Measurements from ENCODE around the gene CCND1. TPM values are rescaled to one million over a fixed set of nuclear protein-coding genes. Genes with fewer than 3 reads are reported as not detected.
"Not testable (repeated sequence)": the region's sequence is repeated elsewhere in the genome, so short reads cannot be mapped to it uniquely, and the experiment has no call there.

CCND1 gene
- total RNA-seq, 1 experiment from 2014 or later, result 331 TPM

DNA sequence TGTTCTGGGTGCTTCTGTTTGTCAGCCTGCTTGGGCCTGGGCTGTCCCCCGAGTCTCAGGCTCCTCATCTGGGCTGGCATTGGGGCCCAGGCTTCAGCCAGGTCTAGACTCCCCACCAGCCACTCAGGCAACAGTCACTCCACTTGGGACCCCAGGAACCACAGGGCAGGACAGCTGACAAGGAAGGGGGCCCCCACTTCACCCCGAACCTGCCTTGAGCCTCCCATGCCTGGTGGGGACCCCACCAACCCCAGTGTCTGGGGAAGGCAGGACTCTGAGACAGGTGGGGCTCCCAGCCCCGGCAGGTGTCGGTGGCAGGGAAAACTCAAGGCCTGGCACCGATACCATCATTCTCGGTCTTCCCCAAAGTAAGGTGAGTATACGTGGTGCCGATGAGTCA, 45.9 kb downstream of the CCND1 start:
- no peaks in the 10 kb centered on the region for H3K36me3 ChIP-seq (ENCODE audit: control insufficient read depth, insufficient read depth, low read length)
- ChIA-PET CTCF (interaction anchor here (0.7 to 1.2 kb wide), 2 partner anchors 22 to 181 kb away, joined by 3 to 5 read pairs; no protein-coding TSS in a partner anchor), POLR2A (no interaction called here)
- TF ChIP-seq, protein P1, sequence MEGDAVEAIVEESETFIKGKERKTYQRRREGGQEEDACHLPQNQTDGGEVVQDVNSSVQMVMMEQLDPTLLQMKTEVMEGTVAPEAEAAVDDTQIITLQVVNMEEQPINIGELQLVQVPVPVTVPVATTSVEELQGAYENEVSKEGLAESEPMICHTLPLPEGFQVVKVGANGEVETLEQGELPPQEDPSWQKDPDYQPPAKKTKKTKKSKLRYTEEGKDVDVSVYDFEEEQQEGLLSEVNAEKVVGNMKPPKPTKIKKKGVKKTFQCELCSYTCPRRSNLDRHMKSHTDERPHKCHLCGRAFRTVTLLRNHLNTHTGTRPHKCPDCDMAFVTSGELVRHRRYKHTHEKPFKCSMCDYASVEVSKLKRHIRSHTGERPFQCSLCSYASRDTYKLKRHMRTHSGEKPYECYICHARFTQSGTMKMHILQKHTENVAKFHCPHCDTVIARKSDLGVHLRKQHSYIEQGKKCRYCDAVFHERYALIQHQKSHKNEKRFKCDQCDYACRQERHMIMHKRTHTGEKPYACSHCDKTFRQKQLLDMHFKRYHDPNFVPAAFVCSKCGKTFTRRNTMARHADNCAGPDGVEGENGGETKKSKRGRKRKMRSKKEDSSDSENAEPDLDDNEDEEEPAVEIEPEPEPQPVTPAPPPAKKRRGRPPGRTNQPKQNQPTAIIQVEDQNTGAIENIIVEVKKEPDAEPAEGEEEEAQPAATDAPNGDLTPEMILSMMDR (IDR thresholded peaks at IDR 0.05; ENCODE audit: insufficient read depth in 1 of 2, low read depth in 1 of 2, low read length in 1 of 2, severe bottlenecking in 1 of 2, unreplicated experiment in 1 of 2), result no peak
- intact Hi-C loops (cut with micrococcal nuclease; ENCODE audit: unreplicated experiment), result loop anchor here (1.0 to 5.0 kb wide), 4 partner anchors 22 to 510 kb away; no protein-coding TSS in a partner anchor
- peaks cover 21% of the 10 kb centered on the region for H3K9me3 Mint-ChIP-seq (ENCODE audit: unreplicated experiment)
- no TSS peak for BruUV-seq (replicated peaks)
- H3K36me3 Mint-ChIP-seq (ENCODE audit: insufficient read depth, unreplicated experiment), result no peaks in the 10 kb centered on the region
- peaks cover 11% of the 10 kb centered on the region for H3K4me1 ChIP-seq
- peaks cover 25% of the 10 kb centered on the region for H3K4me1 Mint-ChIP-seq (ENCODE audit: low read depth, unreplicated experiment)
- no peaks in the 10 kb centered on the region for H3K9me3 ChIP-seq
- no peak overlapping the region for H3K4me3 ChIP-seq (ENCODE audit: low read depth, low read length)
- H3K27me3 Mint-ChIP-seq (ENCODE audit: insufficient read depth, unreplicated experiment), result no peaks in the 10 kb centered on the region
- H3K4me3 Mint-ChIP-seq (ENCODE audit: unreplicated experiment), result no peak overlapping the region
- no peaks in the 10 kb centered on the region for H3K27me3 ChIP-seq (replicated peaks; ENCODE audit: control insufficient read depth, insufficient read depth, low read length)
- H3K27ac Mint-ChIP-seq (ENCODE audit: unreplicated experiment), result no peak overlapping the region
- no peak for DNase-seq

DNA sequence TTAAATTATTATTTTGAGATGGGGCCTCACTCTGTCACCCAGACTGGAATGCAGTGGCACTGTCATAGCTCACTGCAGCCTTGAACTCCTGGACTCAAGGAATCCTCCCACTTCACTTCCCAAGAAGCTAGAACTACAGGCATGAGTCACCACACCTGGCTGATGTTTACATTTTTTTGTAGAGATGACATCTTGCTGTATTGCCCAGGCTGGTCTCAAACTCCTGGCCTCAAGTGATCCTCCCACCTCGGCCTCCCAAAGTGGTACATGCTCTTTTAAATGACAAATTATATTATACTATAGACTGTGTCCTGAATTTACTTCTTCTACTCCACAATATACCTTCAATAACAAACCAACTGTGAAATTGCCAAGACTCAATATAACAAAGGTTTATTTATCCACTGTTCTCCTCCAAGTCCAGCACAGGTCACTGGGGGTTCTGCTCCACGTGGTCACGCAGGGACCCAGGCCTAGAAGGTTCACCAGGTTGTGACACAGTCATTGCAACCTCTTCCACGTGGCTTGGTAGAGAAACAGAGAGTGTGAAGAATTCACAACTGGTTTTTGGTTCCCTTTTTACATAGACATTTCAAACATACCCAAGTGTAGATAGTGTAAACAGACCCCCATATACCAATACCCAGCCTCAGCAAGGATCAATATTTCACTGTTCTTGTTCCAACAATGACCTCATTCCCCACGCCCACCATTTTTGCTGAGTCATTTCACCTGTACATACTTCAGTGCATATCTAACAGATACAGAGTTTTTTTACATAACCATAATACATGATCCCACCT, 47.2 kb downstream of the CCND1 start:
- H3K36me3 ChIP-seq (ENCODE audit: control insufficient read depth, insufficient read depth, low read length); BruUV-seq (replicated peaks); H3K4me3 Mint-ChIP-seq (ENCODE audit: unreplicated experiment); CTCF ChIA-PET; H3K36me3 Mint-ChIP-seq (ENCODE audit: insufficient read depth, unreplicated experiment); H3K9me3 ChIP-seq; H3K4me3 ChIP-seq (ENCODE audit: low read depth, low read length); POLR2A ChIA-PET; H3K27me3 Mint-ChIP-seq (ENCODE audit: insufficient read depth, unreplicated experiment); H3K27me3 ChIP-seq (replicated peaks; ENCODE audit: control insufficient read depth, insufficient read depth, low read length): not testable (repeated sequence)
- H3K9me3 Mint-ChIP-seq (ENCODE audit: unreplicated experiment), result peaks cover 31% of the 10 kb centered on the region
- DNase-seq, result peak; percentile 68 to 78
- peak overlapping the region; percentile 80 for H3K27ac Mint-ChIP-seq (ENCODE audit: unreplicated experiment)
- intact Hi-C loops (cut with micrococcal nuclease; ENCODE audit: unreplicated experiment), result loop anchor here (5.0 kb wide), 1 partner anchor 509 kb away; no protein-coding TSS in a partner anchor
- H3K4me1 Mint-ChIP-seq (ENCODE audit: low read depth, unreplicated experiment), result peaks cover 25% of the 10 kb centered on the region
- H3K4me1 ChIP-seq, result peaks cover 11% of the 10 kb centered on the region

DNA sequence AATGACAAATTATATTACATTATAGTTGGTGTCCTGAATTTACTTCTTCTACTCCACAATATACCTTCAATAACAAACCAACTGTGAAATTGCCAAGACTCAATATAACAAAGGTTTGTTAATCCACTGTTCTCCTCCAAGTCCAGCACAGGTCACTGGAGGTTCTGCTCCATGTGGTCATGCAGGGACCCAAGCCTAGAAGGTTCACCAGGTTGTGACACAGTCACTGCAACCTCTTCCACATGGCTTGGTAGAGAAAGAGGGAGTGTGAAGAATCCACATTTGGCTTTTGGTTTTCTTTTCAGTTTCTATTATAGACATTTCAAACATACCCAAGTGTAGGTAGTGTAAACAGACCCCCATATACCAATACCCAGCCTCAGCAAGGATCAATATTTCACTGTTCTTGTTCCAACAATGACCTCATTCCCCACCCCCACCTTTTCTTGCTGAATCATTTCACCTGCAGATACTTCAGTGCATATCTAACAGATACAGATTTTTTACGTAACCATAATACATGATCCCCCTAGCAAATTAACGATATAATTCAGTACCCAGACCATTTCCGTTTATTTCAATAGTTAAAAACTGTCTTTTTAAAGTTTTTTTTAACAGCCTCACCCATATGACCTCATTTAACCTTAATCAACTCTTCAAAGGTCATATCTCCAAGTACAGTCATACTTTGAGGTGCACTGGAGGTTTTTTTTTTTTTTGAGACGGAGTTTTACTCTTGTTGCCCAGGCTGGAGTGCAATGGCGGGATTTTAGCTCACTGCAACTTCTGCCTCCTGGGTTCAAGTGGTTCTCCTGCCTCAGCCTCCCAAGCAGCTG, 48.7 kb downstream of the CCND1 start:
- no peak for DNase-seq
- TF ChIP-seq, protein P1 (IDR thresholded peaks at IDR 0.05; ENCODE audit: insufficient read depth in 1 of 2, low read depth in 1 of 2, low read length in 1 of 2, severe bottlenecking in 1 of 2, unreplicated experiment in 1 of 2), result no peak
- ChIA-PET CTCF (no interaction called here), POLR2A (no interaction called here)
- Mint-ChIP-seq H3K27me3 (ENCODE audit: insufficient read depth, unreplicated experiment) (no peaks in the 10 kb centered on the region), H3K4me1 (ENCODE audit: low read depth, unreplicated experiment) (peaks cover 25% of the 10 kb centered on the region), H3K9me3 (ENCODE audit: unreplicated experiment) (peaks cover 31% of the 10 kb centered on the region), H3K36me3 (ENCODE audit: insufficient read depth, unreplicated experiment) (no peaks in the 10 kb centered on the region), H3K4me3 (ENCODE audit: unreplicated experiment) (no peak overlapping the region), H3K27ac (ENCODE audit: unreplicated experiment) (peak overlapping the region; percentile 80)
- no peak overlapping the region for H3K4me3 ChIP-seq (ENCODE audit: low read depth, low read length)
- no TSS peak for BruUV-seq (replicated peaks)
- no peaks in the 10 kb centered on the region for H3K9me3 ChIP-seq
- no peaks in the 10 kb centered on the region for H3K27me3 ChIP-seq (replicated peaks; ENCODE audit: control insufficient read depth, insufficient read depth, low read length)
- no peaks in the 10 kb centered on the region for H3K36me3 ChIP-seq (ENCODE audit: control insufficient read depth, insufficient read depth, low read length)
- intact Hi-C loops (cut with micrococcal nuclease; ENCODE audit: unreplicated experiment), result loop anchor here (5.0 kb wide), 1 partner anchor 508 kb away; no protein-coding TSS in a partner anchor
- H3K4me1 ChIP-seq, result peaks cover 11% of the 10 kb centered on the region
